GM19324 (cell line): ENCODE results near the gene DHRS12.

Experiments
- ATAC-seq: cut with Tn5 transposase; IDR thresholded peaks from one replicate; pipeline ENCODE4 v1.9.1; 2021; ENCODE audit warnings: mild to moderate bottlenecking, moderate library complexity; ENCODE audit not compliant: unreplicated experiment, low FRiP score

The DHRS12 gene

GRCh38 chr13:51733374-51734298 is 70.3 kb downstream of the DHRS12 start:
- no peak for ATAC-seq

- ATAC-seq, result no peak
Measured at GRCh38 chr13:51731759-51732158, 72.2 kb downstream of the DHRS12 start.

GRCh38 chr13:51730927-51731326 is 73.0 kb downstream of the DHRS12 start:
- no peak for ATAC-seq

GRCh38 chr13:51729866-51730553 is 74.0 kb downstream of the DHRS12 start:
- no peak for ATAC-seq

GRCh38 chr13:51728972-51729371 is 75.0 kb downstream of the DHRS12 start:
- no peak for ATAC-seq

- no peak for ATAC-seq
Measured at GRCh38 chr13:51728275-51728673, 75.7 kb downstream of the DHRS12 start.

GRCh38 chr13:51727634-51728274 is 76.2 kb downstream of the DHRS12 start:
- ATAC-seq, result no peak

- no peak for ATAC-seq
Measured at GRCh38 chr13:51726446-51727193, 77.3 kb downstream of the DHRS12 start.

- no peak for ATAC-seq
Measured at GRCh38 chr13:51724721-51725120, 79.2 kb downstream of the DHRS12 start.

GRCh38 chr13:51723529-51723928 is 80.4 kb downstream of the DHRS12 start:
- no peak for ATAC-seq

- peak; percentile 78 for ATAC-seq
Measured at GRCh38 chr13:51721496-51721895, 82.5 kb downstream of the DHRS12 start.

- no peak for ATAC-seq
Measured at GRCh38 chr13:51719394-51719793, 84.6 kb downstream of the DHRS12 start.
